Endothelial cell (in vitro differentiated cells): Measurements from ENCODE around the gene C1GALT1. TPM values are rescaled to one million over a fixed set of nuclear protein-coding genes. Genes with fewer than 3 reads are reported as not detected.
"Not testable (repeated sequence)": the region's sequence is repeated elsewhere in the genome, so short reads cannot be mapped to it uniquely, and the experiment has no call there.

Experiments
- DNase-seq: peaks from one replicate; pipeline ENCODE4 v3.0.0; 2021; ENCODE audit warnings: low spot score
- H3K27ac Mint-ChIP-seq: one replicate; pipeline ENCODE4 v1.8.0; 2021; ENCODE audit warnings: mixed read lengths, inconsistent platforms; ENCODE audit not compliant: unreplicated experiment
- H3K27me3 Mint-ChIP-seq: one replicate; pipeline ENCODE4 v1.8.0; 2021; ENCODE audit warnings: mild to moderate bottlenecking, moderate library complexity, mixed read lengths, inconsistent platforms; ENCODE audit not compliant: unreplicated experiment
- H3K36me3 Mint-ChIP-seq: one replicate; pipeline ENCODE4 v1.8.0; 2021; ENCODE audit warnings: mild to moderate bottlenecking, low read depth, mixed read lengths, inconsistent platforms; ENCODE audit not compliant: unreplicated experiment
- H3K4me1 Mint-ChIP-seq: one replicate; pipeline ENCODE4 v1.8.0; 2021; ENCODE audit warnings: mild to moderate bottlenecking, mixed read lengths, inconsistent platforms; ENCODE audit not compliant: unreplicated experiment
- H3K4me3 Mint-ChIP-seq: one replicate; pipeline ENCODE4 v1.8.0; 2021; ENCODE audit warnings: mild to moderate bottlenecking, mixed read lengths, inconsistent platforms; ENCODE audit not compliant: unreplicated experiment
- H3K9me3 Mint-ChIP-seq: one replicate; pipeline ENCODE4 v1.8.0; 2021; ENCODE audit warnings: mixed read lengths, inconsistent platforms; ENCODE audit not compliant: unreplicated experiment
- CTCF ChIP-seq: fragments of 200-600 bp; sonication (generic); IDR thresholded peaks from one replicate; pipeline ENCODE4 v1.5.0; 2021; ENCODE audit warnings: antibody characterized with exemption; ENCODE audit not compliant: unreplicated experiment
- total RNA-seq: library from RNA; stranded (reverse); fragmentation: NEBNext Ultra II Directional; extraction: Animal tissue kit (Norgen Biotek cat#: 25700); gene quantifications from one replicate; pipeline ENCODE4 v1.2.1, GENCODE V29; 2021; ENCODE audit not compliant: unreplicated experiment

Gene C1GALT1
- total RNA-seq, 1 donor from 2014 or later = 39.7 TPM

- no peaks in the 10 kb centered on the region for H3K9me3 Mint-ChIP-seq
- no peak for DNase-seq
- no peak for TF ChIP-seq CTCF
- no peaks in the 10 kb centered on the region for H3K4me1 Mint-ChIP-seq
- H3K27ac Mint-ChIP-seq = no peak overlapping the region
- H3K36me3 Mint-ChIP-seq = no peaks in the 10 kb centered on the region
- H3K27me3 Mint-ChIP-seq = peaks cover 1% of the 10 kb centered on the region
- no peak overlapping the region for H3K4me3 Mint-ChIP-seq
Observed at GRCh38 chr7:7138897-7139296, 43.4 kb upstream of the C1GALT1 start.

GRCh38 chr7:7143404-7143803, 38.9 kb upstream of the C1GALT1 start:
- H3K4me1 Mint-ChIP-seq, H3K36me3 Mint-ChIP-seq, H3K27ac Mint-ChIP-seq, H3K4me3 Mint-ChIP-seq, H3K27me3 Mint-ChIP-seq, H3K9me3 Mint-ChIP-seq, DNase-seq: not testable (repeated sequence)

- H3K36me3 Mint-ChIP-seq, H3K4me3 Mint-ChIP-seq, H3K4me1 Mint-ChIP-seq, H3K9me3 Mint-ChIP-seq, H3K27ac Mint-ChIP-seq, H3K27me3 Mint-ChIP-seq, DNase-seq: not testable (repeated sequence)
Observed at GRCh38 chr7:7145151-7145550, 37.2 kb upstream of the C1GALT1 start.

- H3K27ac Mint-ChIP-seq = no peak overlapping the region
- DNase-seq = no peak
- no peaks in the 10 kb centered on the region for H3K27me3 Mint-ChIP-seq
- no peaks in the 10 kb centered on the region for H3K4me1 Mint-ChIP-seq
- TF ChIP-seq CTCF = no peak
- H3K36me3 Mint-ChIP-seq = no peaks in the 10 kb centered on the region
- peaks cover 4% of the 10 kb centered on the region for H3K9me3 Mint-ChIP-seq
- H3K4me3 Mint-ChIP-seq = no peak overlapping the region
Observed at GRCh38 chr7:7146837-7147236, 35.5 kb upstream of the C1GALT1 start.

GRCh38 chr7:7148798-7149481, 33.4 kb upstream of the C1GALT1 start:
- H3K27me3 Mint-ChIP-seq = no peaks in the 10 kb centered on the region
- H3K27ac Mint-ChIP-seq = no peak overlapping the region
- H3K4me1 Mint-ChIP-seq = no peaks in the 10 kb centered on the region
- H3K4me3 Mint-ChIP-seq = no peak overlapping the region
- no peak for DNase-seq
- H3K36me3 Mint-ChIP-seq = no peaks in the 10 kb centered on the region
- H3K9me3 Mint-ChIP-seq = peaks cover 6% of the 10 kb centered on the region
- TF ChIP-seq CTCF = no peak

GRCh38 chr7:7151285-7151684, 31.1 kb upstream of the C1GALT1 start:
- Mint-ChIP-seq H3K36me3 (no peaks in the 10 kb centered on the region), H3K27ac (no peak overlapping the region), H3K9me3 (peaks cover 5% of the 10 kb centered on the region), H3K4me3 (no peak overlapping the region), H3K4me1 (no peaks in the 10 kb centered on the region), H3K27me3 (peaks cover 1% of the 10 kb centered on the region)
- DNase-seq = no peak
- TF ChIP-seq CTCF = no peak
